ENCODE measurements around the gene ELF1.

- TF ChIP-seq POLR2A (IDR thresholded peaks at IDR 0.05) (no peak), CTCF (IDR thresholded peaks at IDR 0.05) (peak in 4 of 5 experiments; percentile 34 to 53 (median 46)), POLR2AphosphoS5 (IDR thresholded peaks at IDR 0.05) (peak in 2 of 3 donors; percentile 41 to 50), EP300 (IDR thresholded peaks at IDR 0.05; ENCODE audit: low read depth) (no peak)
Observed at GRCh38 chr13:40974460-40975407, 44.4 kb downstream of the ELF1 start.
